GM21360 (cell line): ENCODE data around the gene ZC3HAV1.
"Not testable (repeated sequence)": the region's sequence is repeated elsewhere in the genome, so short reads cannot be mapped to it uniquely, and the experiment has no call there.

Source experiments
- ATAC-seq: cut with Tn5 transposase; IDR thresholded peaks from one replicate; pipeline ENCODE4 v1.9.1; 2021; ENCODE audit warnings: mild to moderate bottlenecking, moderate library complexity; ENCODE audit not compliant: unreplicated experiment

Gene ZC3HAV1

GRCh38 chr7:139112741-139113250, 3.3 kb upstream of the ZC3HAV1 start:
- no peak for ATAC-seq

GRCh38 chr7:139112316-139112715, 2.8 kb upstream of the ZC3HAV1 start:
- ATAC-seq = no peak

GRCh38 chr7:139111811-139112301, 2.3 kb upstream of the ZC3HAV1 start:
- no peak for ATAC-seq

- no peak for ATAC-seq
Observed at GRCh38 chr7:139111147-139111546, 1.6 kb upstream of the ZC3HAV1 start.

GRCh38 chr7:139109983-139110411, 477 bp upstream of the ZC3HAV1 start:
- ATAC-seq = no peak

- peak; percentile 10 for ATAC-seq
Observed at GRCh38 chr7:139108266-139109187, 993 bp downstream of the ZC3HAV1 start.

- no peak for ATAC-seq
Observed at GRCh38 chr7:139106959-139107358, 2.6 kb downstream of the ZC3HAV1 start.

GRCh38 chr7:139106227-139106626, 3.3 kb downstream of the ZC3HAV1 start:
- not testable (repeated sequence) for ATAC-seq

GRCh38 chr7:139105484-139105883, 4.0 kb downstream of the ZC3HAV1 start:
- ATAC-seq = no peak

- no peak for ATAC-seq
Observed at GRCh38 chr7:139104091-139104450, 5.4 kb downstream of the ZC3HAV1 start.

GRCh38 chr7:139103057-139103815, 6.3 kb downstream of the ZC3HAV1 start:
- no peak for ATAC-seq

GRCh38 chr7:139101637-139102158, 7.8 kb downstream of the ZC3HAV1 start:
- ATAC-seq = not testable (repeated sequence)

GRCh38 chr7:139099172-139099947, 10.2 kb downstream of the ZC3HAV1 start:
- ATAC-seq = no peak

GRCh38 chr7:139095194-139095659, 14.3 kb downstream of the ZC3HAV1 start:
- peak; percentile 95 for ATAC-seq

GRCh38 chr7:139094596-139094995, 14.9 kb downstream of the ZC3HAV1 start:
- ATAC-seq = no peak

- no peak for ATAC-seq
Observed at GRCh38 chr7:139094030-139094429, 15.5 kb downstream of the ZC3HAV1 start.

GRCh38 chr7:139093512-139093911, 16.0 kb downstream of the ZC3HAV1 start:
- not testable (repeated sequence) for ATAC-seq

- no peak for ATAC-seq
Observed at GRCh38 chr7:139092090-139092796, 17.3 kb downstream of the ZC3HAV1 start.

- no peak for ATAC-seq
Observed at GRCh38 chr7:139091677-139091996, 17.9 kb downstream of the ZC3HAV1 start.

GRCh38 chr7:139089118-139089517, 20.4 kb downstream of the ZC3HAV1 start:
- ATAC-seq = no peak
